Lung microvascular endothelial cell (primary cell): ENCODE results near the gene GNL1. TPM values are rescaled to one million over a fixed set of nuclear protein-coding genes. Genes with fewer than 3 reads are reported as not detected.
"Not testable (repeated sequence)": the region's sequence is repeated elsewhere in the genome, so short reads cannot be mapped to it uniquely, and the experiment has no call there.

Experiments
- DNase-seq, 2 donors: peaks; one replicate each; pipeline versions ENCODE4 v3.0.0 to v3.0.0-alpha.2; 2010; ENCODE audit warnings: low read depth in 2 of 2
- total RNA-seq: library from RNA; depleted of rRNA; stranded (reverse); fragments of >200 nt; gene quantifications from 2 replicates; pipeline ENCODE4 v1.2.1, GENCODE V29; 2014

Gene GNL1
- total RNA-seq, 1 donor from 2014 or later, result 41.1 TPM

- peak; percentile 72 to 90 for DNase-seq
These were observed 55.6 kb downstream of the GNL1 start for GRCh38 chr6:30500421-30501355.

DNA sequence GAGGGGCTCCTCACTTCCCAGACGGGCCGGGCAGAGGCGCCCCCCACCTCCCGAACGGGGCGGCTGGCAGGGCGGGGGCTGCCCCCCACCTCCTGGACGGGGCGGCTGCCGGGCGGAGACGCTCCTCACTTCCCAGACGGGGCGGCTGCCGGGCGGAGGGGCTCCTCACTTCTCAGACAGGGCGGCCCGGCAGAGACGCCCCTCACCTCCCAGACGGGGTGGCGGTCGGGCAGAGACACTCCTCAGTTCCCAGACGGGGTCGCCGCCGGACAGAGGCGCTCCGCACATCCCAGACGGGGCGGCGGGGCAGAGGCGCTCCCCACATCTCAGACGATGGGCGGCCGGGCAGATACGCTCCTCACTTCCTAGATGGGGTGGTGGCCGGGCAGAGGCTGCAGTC is 57.6 kb downstream of the GNL1 start:
- DNase-seq, result not testable (repeated sequence)

GRCh38 chr6:30497714-30498113 is 58.6 kb downstream of the GNL1 start:
- no peak for DNase-seq

- not testable (repeated sequence) for DNase-seq
These were observed 59.1 kb downstream of the GNL1 start for GRCh38 chr6:30497261-30497599.

DNA sequence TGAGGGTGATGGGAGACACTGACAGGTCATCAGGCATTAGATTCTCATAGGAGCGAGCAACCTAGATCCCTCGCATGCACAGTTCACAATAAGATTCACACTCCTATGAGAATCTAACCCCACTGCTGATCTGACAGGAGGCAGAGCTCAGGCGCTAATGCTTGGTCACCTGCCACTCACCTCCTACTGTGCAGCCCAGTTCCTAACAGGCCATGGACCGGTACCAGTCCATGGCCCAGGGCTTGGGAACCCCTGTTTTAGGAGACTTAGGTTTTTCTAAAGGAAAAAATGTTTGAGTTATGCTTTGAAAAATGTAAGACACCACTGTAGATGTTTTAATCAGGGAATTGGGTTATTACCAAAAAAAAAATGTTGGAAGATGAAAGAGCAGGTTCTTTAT is 60.3 kb downstream of the GNL1 start:
- no peak for DNase-seq

DNA sequence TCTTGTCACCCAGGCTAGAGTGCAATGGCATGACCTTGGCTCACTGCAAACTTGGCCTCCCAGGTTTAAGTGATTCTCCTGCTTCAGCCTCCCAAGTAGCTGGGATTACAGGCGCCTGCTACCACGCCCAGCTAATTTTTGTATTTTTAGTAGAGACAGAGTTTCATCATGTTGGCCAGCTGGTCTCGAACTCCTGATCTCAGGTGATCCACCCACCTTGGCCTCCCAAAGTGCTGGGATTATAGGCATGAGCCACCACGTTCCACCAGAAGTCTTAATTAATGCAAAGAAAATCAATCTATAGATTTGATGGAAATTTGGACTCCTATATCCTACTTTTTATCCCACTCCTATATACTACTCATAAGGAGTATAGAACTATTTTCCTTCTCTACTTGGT is 61.2 kb downstream of the GNL1 start:
- not testable (repeated sequence) for DNase-seq

- DNase-seq, result peak in 1 of 2 donors; percentile 7
These were observed 61.9 kb downstream of the GNL1 start for GRCh38 chr6:30494291-30494861.

DNA sequence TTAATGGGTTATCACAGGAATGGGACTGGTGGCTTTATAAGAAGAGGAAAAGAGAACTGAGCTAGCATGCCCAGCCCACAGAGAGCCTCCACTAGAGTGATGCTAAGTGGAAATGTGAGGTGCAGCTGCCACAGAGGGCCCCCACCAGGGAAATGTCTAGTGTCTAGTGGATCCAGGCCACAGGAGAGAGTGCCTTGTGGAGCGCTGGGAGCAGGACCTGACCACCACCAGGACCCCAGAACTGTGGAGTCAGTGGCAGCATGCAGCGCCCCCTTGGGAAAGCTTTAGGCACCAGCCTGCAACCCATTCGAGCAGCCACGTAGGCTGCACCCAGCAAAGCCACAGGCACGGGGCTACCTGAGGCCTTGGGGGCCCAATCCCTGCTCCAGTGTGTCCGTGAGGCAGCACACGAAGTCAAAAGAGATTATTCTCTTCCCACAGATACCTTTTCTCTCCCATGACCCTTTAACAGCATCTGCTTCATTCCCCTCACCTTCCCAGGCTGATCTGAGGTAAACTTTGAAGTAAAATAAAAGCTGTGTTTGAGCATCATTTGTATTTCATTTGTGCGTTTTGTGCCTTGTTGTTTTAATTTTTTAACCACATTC is 62.5 kb downstream of the GNL1 start:
- DNase-seq, result peak; percentile 24 to 31

- DNase-seq, result no peak
These were observed 64.0 kb downstream of the GNL1 start for GRCh38 chr6:30491991-30492952.

Other genes with a start within 250 kb of the GNL1 start
- gene TRIM39, start 229.6 kb downstream of the GNL1 start, total RNA-seq, result 7.6 and 10.1 TPM in 2 replicates
- 16.1 and 20.8 TPM in 2 replicates for gene RPP21, start 211.3 kb downstream of the GNL1 start, total RNA-seq
- 440 and 959 TPM in 2 replicates for gene HLA-E, start 67.0 kb downstream of the GNL1 start, total RNA-seq
- 2.0 and 2.2 TPM in 2 replicates for gene PRR3, start 806 bp upstream of the GNL1 start, total RNA-seq
- 24.6 and 41.9 TPM in 2 replicates for gene ABCF1, start 15.0 kb upstream of the GNL1 start, total RNA-seq
- 7.0 and 12.5 TPM in 2 replicates for gene PPP1R10, start 60.8 kb upstream of the GNL1 start, total RNA-seq
- gene MRPS18B, start 61.4 kb upstream of the GNL1 start, total RNA-seq, result 38.1 and 55.8 TPM in 2 replicates
- gene ATAT1, start 70.4 kb upstream of the GNL1 start, total RNA-seq, result 2.2 and 5.0 TPM in 2 replicates
- gene C6orf136, start 90.6 kb upstream of the GNL1 start, total RNA-seq, result 3.1 and 5.6 TPM in 2 replicates
- 25.1 and 32.5 TPM in 2 replicates for gene DHX16, start 116.5 kb upstream of the GNL1 start, total RNA-seq
- 31.5 and 33.6 TPM in 2 replicates for gene PPP1R18, start 130.2 kb upstream of the GNL1 start, total RNA-seq
- gene NRM, start 134.5 kb upstream of the GNL1 start, total RNA-seq, result 1.6 and 2.2 TPM in 2 replicates
- 3.0 and 4.1 TPM in 2 replicates for gene MDC1, start 160.8 kb upstream of the GNL1 start, total RNA-seq
- 267 and 311 TPM in 2 replicates for gene TUBB, start 163.9 kb upstream of the GNL1 start, total RNA-seq
- 48.8 and 56.2 TPM in 2 replicates for gene FLOT1, start 186.2 kb upstream of the GNL1 start, total RNA-seq
- gene IER3, start 188.1 kb upstream of the GNL1 start, total RNA-seq, result 72.6 and 148 TPM in 2 replicates